Gastroesophageal sphincter (tissue), 4 donors: ENCODE measurements around the gene THY1. TPM values are rescaled to one million over a fixed set of nuclear protein-coding genes. Genes with fewer than 3 reads are reported as not detected.

Experiments used
- ATAC-seq: fragments of 150-250 bp; one replicate; pipeline ENCODE4 v1.9.1; 2016; ENCODE audit warnings: mild to moderate bottlenecking, moderate library complexity
- H3K27ac ChIP-seq, 4 donors: fragments of 200-600 bp; sonication (generic) in 3 of 4; 1 replicate in 3 of 4; 2 replicates in 1 of 4; pipeline ENCODE4 v1.5.1; 2016 to 2019
- H3K27me3 ChIP-seq: fragments of 200-600 bp; sonication (generic); one replicate; pipeline ENCODE4 v1.5.1; 2019
- H3K36me3 ChIP-seq, 2 donors: fragments of 200-600 bp; sonication (generic); one replicate each; pipeline ENCODE4 v1.5.1; 2019; ENCODE audit warnings: control low read depth in 1 of 2
- H3K4me1 ChIP-seq, 3 donors: fragments of 200-600 bp; sonication (generic); 1 replicate in 2 of 3; 2 replicates in 1 of 3; pipeline ENCODE4 v1.5.1; 2016 to 2019; ENCODE audit warnings: control low read depth in 2 of 3
- H3K4me3 ChIP-seq, 2 donors: fragments of 200-600 bp; sonication (generic); one replicate each; pipeline ENCODE4 v1.5.1; 2019; ENCODE audit warnings: mild to moderate bottlenecking in 1 of 2, moderate library complexity in 1 of 2
- H3K9me3 ChIP-seq, 3 donors: fragments of 200-600 bp; sonication (generic); one replicate each; pipeline ENCODE4 v1.5.1; 2017 to 2019; ENCODE audit warnings: control low read depth in 2 of 3
- CTCF ChIP-seq, 4 experiments: fragments of 200-600 bp in 2 of 4; fragments of 450-650 bp in 2 of 4; sonication (generic) in 1 of 4; IDR thresholded peaks; one replicate each; pipeline ENCODE4 v1.5.1; 2017 to 2019; ENCODE audit warnings: antibody characterized with exemption in 4 of 4, mild to moderate bottlenecking in 2 of 4, moderate library complexity in 2 of 4
- EP300 ChIP-seq: sonication (generic); formaldehyde crosslinking; IDR thresholded peaks from one replicate; pipeline ENCODE4 v1.6.1; 2017; ENCODE audit warnings: antibody characterized with exemption, mild to moderate bottlenecking
- POLR2A ChIP-seq, 2 donors: fragments of 450-650 bp; IDR thresholded peaks; one replicate each; pipeline ENCODE4 v1.6.1; 2017; ENCODE audit warnings: antibody characterized with exemption in 2 of 2, mild to moderate bottlenecking in 2 of 2, moderate library complexity in 1 of 2
- POLR2AphosphoS5 ChIP-seq: sonication (generic); formaldehyde crosslinking; IDR thresholded peaks from one replicate; pipeline ENCODE4 v1.6.1; 2017; ENCODE audit warnings: antibody characterized with exemption
- WGBS, 2 donors: methylation state at CpG; one replicate each; pipeline ENCODE4 v1.1.5; 2018; ENCODE audit warnings: low coverage in 1 of 2; 5-methylcytosine and 5-hydroxymethylcytosine counted together
- total RNA-seq, 4 donors: library from RNA; depleted of rRNA; stranded (reverse); fragments of >200 nt; gene quantifications; one replicate each; pipeline ENCODE4 v1.1.0, GENCODE V29; 2016

Gene THY1
- total RNA-seq, 4 donors from 2014 or later = 2.5 to 34.5 (median 16.8) TPM

DNA sequence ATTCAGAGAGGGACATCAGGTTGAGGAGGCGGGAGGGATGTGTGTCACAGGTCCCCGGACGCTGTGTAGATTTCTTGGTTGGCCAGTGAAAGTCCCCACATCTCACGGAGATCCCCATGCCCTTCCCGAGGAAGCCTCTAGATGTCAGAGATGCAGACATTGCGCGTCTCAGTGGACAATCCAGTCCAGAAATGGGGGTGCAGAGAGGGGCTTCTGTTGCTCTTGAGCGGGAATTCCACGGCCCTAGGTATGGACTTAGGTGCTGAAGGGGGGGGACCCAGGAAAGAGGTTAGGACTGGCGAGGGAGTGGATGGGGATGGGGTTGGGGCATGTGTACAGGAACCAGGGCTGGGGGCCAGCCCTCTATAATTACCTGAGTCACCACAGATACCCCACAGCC lies 7.0 kb downstream of the THY1 start:
- WGBS, 2 donors = 89 to 93% methylated on average over 3 to 5 of the region's 10 CpGs
- Histone ChIP-seq H3K9me3 (no peaks in the 10 kb centered on the region), H3K4me1 (peaks cover 0 to 20% (median 0%) of the 10 kb centered on the region in 3 donors), H3K27ac (no peak overlapping the region), H3K4me3 (no peak overlapping the region), H3K27me3 (peaks cover 18% of the 10 kb centered on the region), H3K36me3 (peaks cover 0 to 26% of the 10 kb centered on the region in 2 donors)
- ATAC-seq = no peak
- no peak for TF ChIP-seq POLR2AphosphoS5
- TF ChIP-seq CTCF (IDR thresholded peaks at IDR 0.05) = no peak
- TF ChIP-seq POLR2A (IDR thresholded peaks at IDR 0.05) = no peak
- TF ChIP-seq EP300 = no peak

DNA sequence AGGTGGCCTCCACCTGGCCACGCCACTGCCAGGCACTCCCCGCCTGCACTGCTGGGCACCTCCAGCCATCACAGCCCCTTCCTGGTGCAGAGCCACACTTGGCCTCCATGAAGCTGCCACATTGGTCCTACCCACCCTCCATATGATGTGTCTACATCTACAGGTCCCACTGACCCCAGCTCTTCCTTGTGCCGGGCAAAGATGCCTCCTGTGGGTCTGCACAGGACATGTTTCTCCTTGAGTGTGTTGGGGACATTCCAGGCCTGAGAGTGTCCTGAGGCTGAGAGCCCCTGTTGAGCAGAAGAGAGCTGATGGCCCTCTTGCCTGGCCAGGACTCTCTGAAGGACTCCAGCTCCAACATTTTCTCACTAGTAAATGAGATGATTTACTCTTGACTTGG lies 7.5 kb downstream of the THY1 start:
- H3K4me3 ChIP-seq = no peak overlapping the region
- ATAC-seq = no peak
- TF ChIP-seq CTCF (IDR thresholded peaks at IDR 0.05) (no peak), POLR2A (IDR thresholded peaks at IDR 0.05) (no peak), EP300 (no peak), POLR2AphosphoS5 (no peak)
- 100% methylated on average over 2 of the region's 3 CpGs; no CpG with 5 or more reads in 1 of the 2 donors for WGBS, 2 donors
- peaks cover 13% of the 10 kb centered on the region for H3K27me3 ChIP-seq
- no peaks in the 10 kb centered on the region for H3K9me3 ChIP-seq
- H3K4me1 ChIP-seq = peaks cover 0 to 19% (median 0%) of the 10 kb centered on the region in 3 donors
- H3K27ac ChIP-seq = no peak overlapping the region
- H3K36me3 ChIP-seq = peaks cover 0 to 26% of the 10 kb centered on the region in 2 donors

GRCh38 chr11:119414734-119415133 lies 8.2 kb downstream of the THY1 start:
- Histone ChIP-seq H3K36me3 (peaks cover 0 to 34% of the 10 kb centered on the region in 2 donors), H3K27me3 (peaks cover 6% of the 10 kb centered on the region), H3K4me1 (peaks cover 0 to 19% (median 0%) of the 10 kb centered on the region in 3 donors), H3K4me3 (no peak overlapping the region), H3K9me3 (no peaks in the 10 kb centered on the region), H3K27ac (no peak overlapping the region)
- no peak for ATAC-seq
- TF ChIP-seq CTCF (IDR thresholded peaks at IDR 0.05) = no peak

GRCh38 chr11:119414321-119414720 lies 8.7 kb downstream of the THY1 start:
- Histone ChIP-seq H3K4me3 (no peak overlapping the region), H3K9me3 (no peaks in the 10 kb centered on the region), H3K36me3 (peaks cover 0 to 38% of the 10 kb centered on the region in 2 donors), H3K27me3 (peaks cover 6% of the 10 kb centered on the region), H3K27ac (no peak overlapping the region), H3K4me1 (peaks cover 0 to 19% (median 0%) of the 10 kb centered on the region in 3 donors)
- ATAC-seq = no peak
- 80 to 94% methylated on average over 1 to 2 of the region's 2 CpGs for WGBS, 2 donors
- TF ChIP-seq POLR2A (IDR thresholded peaks at IDR 0.05) (no peak), POLR2AphosphoS5 (no peak), CTCF (IDR thresholded peaks at IDR 0.05) (no peak), EP300 (no peak)

- Histone ChIP-seq H3K27me3 (no peaks in the 10 kb centered on the region), H3K4me3 (no peak overlapping the region), H3K9me3 (no peaks in the 10 kb centered on the region), H3K36me3 (peaks cover 0 to 35% of the 10 kb centered on the region in 2 donors), H3K4me1 (peaks cover 0 to 5% (median 0%) of the 10 kb centered on the region in 3 donors), H3K27ac (no peak overlapping the region)
- 97 to 100% methylated on average over 2 of the region's 2 CpGs for WGBS, 2 donors
- no peak for ATAC-seq
- TF ChIP-seq POLR2AphosphoS5 = no peak
- TF ChIP-seq CTCF (IDR thresholded peaks at IDR 0.05) = no peak
- no peak for TF ChIP-seq EP300
- no peak for TF ChIP-seq POLR2A (IDR thresholded peaks at IDR 0.05)
Observed at GRCh38 chr11:119412072-119412471, 10.9 kb downstream of the THY1 start.
